Stromal cell of bone marrow (primary cell): ENCODE measurements around the gene HSPB9.

ENCODE experiments used
- DNase-seq: peaks from one replicate; pipeline ENCODE4 v3.0.0-alpha.2; 2012; ENCODE audit warnings: low read depth

HSPB9 gene

GRCh38 chr17:42146911-42147607 lies 24.5 kb downstream of the HSPB9 start:
- DNase-seq, result no peak

GRCh38 chr17:42153919-42154742 lies 31.5 kb downstream of the HSPB9 start:
- no peak for DNase-seq

GRCh38 chr17:42155614-42156045 lies 33.0 kb downstream of the HSPB9 start:
- no peak for DNase-seq

- DNase-seq, result no peak
These were observed 37.4 kb downstream of the HSPB9 start for GRCh38 chr17:42159796-42160530.

GRCh38 chr17:42160531-42160910 lies 37.9 kb downstream of the HSPB9 start:
- DNase-seq, result no peak

- DNase-seq, result no peak
These were observed 40.5 kb downstream of the HSPB9 start for GRCh38 chr17:42163113-42163512.

- no peak for DNase-seq
These were observed 41.2 kb downstream of the HSPB9 start for GRCh38 chr17:42163696-42164407.

- no peak for DNase-seq
These were observed 43.1 kb downstream of the HSPB9 start for GRCh38 chr17:42165751-42166150.

GRCh38 chr17:42166196-42166763 lies 43.7 kb downstream of the HSPB9 start:
- DNase-seq, result no peak

- DNase-seq, result no peak
These were observed 45.2 kb downstream of the HSPB9 start for GRCh38 chr17:42167807-42168206.

- no peak for DNase-seq
These were observed 46.7 kb downstream of the HSPB9 start for GRCh38 chr17:42169351-42169750.

- no peak for DNase-seq
These were observed 49.2 kb downstream of the HSPB9 start for GRCh38 chr17:42171831-42172230.
